ENCODE measurements around the gene EFNB2. TPM values are rescaled to one million over a fixed set of nuclear protein-coding genes. Genes with fewer than 3 reads are reported as not detected.

Gene EFNB2
- total RNA-seq, 1 donor from 2014 or later: 14.6 TPM

- Histone ChIP-seq H3K9me3 (ENCODE audit: control insufficient read depth in 3 of 3, low read length in 3 of 3) (no peaks in the 10 kb centered on the region), H3K36me3 (ENCODE audit: control insufficient read depth in 3 of 3, insufficient read depth in 3 of 3, low read length in 3 of 3) (no peaks in the 10 kb centered on the region), H3K27me3 (ENCODE audit: control insufficient read depth in 3 of 3, insufficient read depth in 3 of 3, low read length in 3 of 3) (no peaks in the 10 kb centered on the region), H3K4me3 (ENCODE audit: low read length in 3 of 3) (no peak overlapping the region), H3K9ac (ENCODE audit: low read depth in 1 of 3, low read length in 3 of 3) (no peak overlapping the region), H3K27ac (ENCODE audit: low read depth, low read length) (no peak overlapping the region), H3K4me1 (ENCODE audit: control insufficient read depth in 3 of 3, insufficient read depth in 3 of 3, low read length in 3 of 3) (peaks cover 4 to 18% (median 12%) of the 10 kb centered on the region in 3 donors)
Observed at GRCh38 chr13:106518512-106518911, 16.9 kb downstream of the EFNB2 start.

GRCh38 chr13:106517109-106517847 lies 18.2 kb downstream of the EFNB2 start:
- peaks cover 4 to 17% (median 4%) of the 10 kb centered on the region in 3 donors for H3K4me1 ChIP-seq (ENCODE audit: control insufficient read depth in 3 of 3, insufficient read depth in 3 of 3, low read length in 3 of 3)
- no peaks in the 10 kb centered on the region for H3K27me3 ChIP-seq (ENCODE audit: control insufficient read depth in 3 of 3, insufficient read depth in 3 of 3, low read length in 3 of 3)
- H3K9me3 ChIP-seq (ENCODE audit: control insufficient read depth in 3 of 3, low read length in 3 of 3): no peaks in the 10 kb centered on the region
- no peak overlapping the region for H3K27ac ChIP-seq (ENCODE audit: low read depth, low read length)
- H3K36me3 ChIP-seq (ENCODE audit: control insufficient read depth in 3 of 3, insufficient read depth in 3 of 3, low read length in 3 of 3): no peaks in the 10 kb centered on the region
- no peak overlapping the region for H3K9ac ChIP-seq (ENCODE audit: low read depth in 1 of 3, low read length in 3 of 3)
- no peak overlapping the region for H3K4me3 ChIP-seq (ENCODE audit: low read length in 3 of 3)

- Histone ChIP-seq H3K9ac (ENCODE audit: low read depth in 1 of 3, low read length in 3 of 3) (no peak overlapping the region), H3K36me3 (ENCODE audit: control insufficient read depth in 3 of 3, insufficient read depth in 3 of 3, low read length in 3 of 3) (no peaks in the 10 kb centered on the region), H3K9me3 (ENCODE audit: control insufficient read depth in 3 of 3, low read length in 3 of 3) (no peaks in the 10 kb centered on the region), H3K4me1 (ENCODE audit: control insufficient read depth in 3 of 3, insufficient read depth in 3 of 3, low read length in 3 of 3) (peaks cover 4 to 10% (median 4%) of the 10 kb centered on the region in 3 donors), H3K4me3 (ENCODE audit: low read length in 3 of 3) (no peak overlapping the region), H3K27ac (ENCODE audit: low read depth, low read length) (no peak overlapping the region), H3K27me3 (ENCODE audit: control insufficient read depth in 3 of 3, insufficient read depth in 3 of 3, low read length in 3 of 3) (no peaks in the 10 kb centered on the region)
Observed at GRCh38 chr13:106515635-106516254, 19.7 kb downstream of the EFNB2 start.

DNA sequence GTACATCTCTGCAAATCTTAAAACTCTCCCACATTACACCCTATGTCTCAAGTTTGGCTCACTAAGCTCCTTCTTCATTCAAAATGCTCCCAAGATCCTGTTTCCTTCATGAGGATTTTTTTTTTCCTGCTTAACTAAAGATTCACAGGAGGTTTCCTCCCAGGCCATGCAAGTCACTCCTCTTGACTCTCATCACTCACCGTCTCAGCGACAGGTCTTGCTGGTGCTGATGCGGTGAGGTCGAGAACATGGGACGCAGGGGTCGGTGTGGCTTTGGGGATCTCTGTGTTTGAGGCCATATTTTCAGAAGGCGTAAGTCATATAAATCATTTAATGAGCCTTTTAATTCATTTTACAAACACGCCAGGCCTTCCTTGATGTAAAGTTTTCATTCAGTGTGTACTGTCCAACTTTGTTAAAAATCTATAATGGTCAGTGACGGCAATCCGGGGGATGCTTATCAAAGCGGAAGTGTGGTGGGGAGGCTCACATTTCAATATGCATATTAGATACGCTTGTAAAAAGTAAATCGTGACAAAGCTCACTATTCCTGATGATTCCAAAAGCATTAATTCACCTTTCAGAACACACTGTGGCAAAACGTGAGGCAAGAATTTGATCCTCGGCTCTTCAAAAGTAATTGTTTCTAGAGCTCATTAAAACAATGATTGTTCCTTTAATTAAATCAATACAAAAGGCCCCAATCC lies 20.4 kb downstream of the EFNB2 start:
- Histone ChIP-seq H3K27me3 (ENCODE audit: control insufficient read depth in 3 of 3, insufficient read depth in 3 of 3, low read length in 3 of 3) (no peaks in the 10 kb centered on the region), H3K36me3 (ENCODE audit: control insufficient read depth in 3 of 3, insufficient read depth in 3 of 3, low read length in 3 of 3) (no peaks in the 10 kb centered on the region), H3K4me1 (ENCODE audit: control insufficient read depth in 3 of 3, insufficient read depth in 3 of 3, low read length in 3 of 3) (peaks cover 0 to 9% (median 2%) of the 10 kb centered on the region in 3 donors), H3K4me3 (ENCODE audit: low read length in 3 of 3) (no peak overlapping the region), H3K27ac (ENCODE audit: low read depth, low read length) (no peak overlapping the region), H3K9me3 (ENCODE audit: control insufficient read depth in 3 of 3, low read length in 3 of 3) (no peaks in the 10 kb centered on the region), H3K9ac (ENCODE audit: low read depth in 1 of 3, low read length in 3 of 3) (no peak overlapping the region)

DNA sequence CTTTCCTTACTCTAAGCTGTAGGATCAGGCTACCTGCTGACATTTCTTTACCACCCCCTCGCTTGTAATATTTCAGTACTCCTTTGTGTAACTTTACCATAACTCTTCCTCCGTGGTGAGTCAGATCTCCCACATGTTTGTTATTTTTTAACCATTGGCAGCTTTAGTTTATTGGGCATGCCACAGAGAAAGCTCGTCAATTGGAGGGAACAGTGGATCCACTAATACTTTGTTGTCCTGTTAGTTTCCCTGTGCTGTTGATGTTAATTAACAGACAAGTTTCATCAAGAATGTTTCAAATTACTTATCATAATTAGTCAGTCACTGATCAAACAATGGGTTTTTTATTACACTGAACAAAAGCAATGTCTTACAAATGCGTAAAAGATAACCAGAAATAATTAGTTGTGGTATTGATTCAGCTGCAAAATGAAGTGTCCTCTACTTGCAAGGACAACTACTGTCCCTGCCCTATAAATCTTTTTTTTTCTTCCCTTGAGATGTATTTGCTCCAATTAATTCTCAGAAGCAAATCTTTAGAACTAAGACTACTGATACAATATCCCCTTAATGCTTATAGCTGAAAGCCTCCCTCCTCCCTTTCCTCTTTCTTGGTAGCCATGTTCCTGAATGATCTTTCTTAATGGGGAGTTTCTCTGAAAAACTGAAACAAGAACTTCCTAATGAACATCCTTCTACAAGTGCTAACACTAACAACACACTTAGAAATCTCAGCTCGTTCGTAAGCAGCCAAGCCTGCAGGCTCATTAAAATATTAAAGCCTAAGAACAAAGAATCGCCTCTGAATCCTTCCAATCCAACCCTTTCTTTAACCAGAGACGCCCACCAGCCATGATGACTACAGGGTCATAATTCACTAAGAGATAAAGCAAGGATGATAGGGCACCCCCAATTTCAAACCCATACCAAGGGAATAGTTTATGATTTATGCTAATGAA lies 22.2 kb downstream of the EFNB2 start:
- Histone ChIP-seq H3K9me3 (ENCODE audit: control insufficient read depth in 3 of 3, low read length in 3 of 3) (no peaks in the 10 kb centered on the region), H3K4me1 (ENCODE audit: control insufficient read depth in 3 of 3, insufficient read depth in 3 of 3, low read length in 3 of 3) (peaks cover 0 to 4% (median 2%) of the 10 kb centered on the region in 3 donors), H3K27me3 (ENCODE audit: control insufficient read depth in 3 of 3, insufficient read depth in 3 of 3, low read length in 3 of 3) (no peaks in the 10 kb centered on the region), H3K4me3 (ENCODE audit: low read length in 3 of 3) (no peak overlapping the region), H3K36me3 (ENCODE audit: control insufficient read depth in 3 of 3, insufficient read depth in 3 of 3, low read length in 3 of 3) (no peaks in the 10 kb centered on the region), H3K27ac (ENCODE audit: low read depth, low read length) (no peak overlapping the region), H3K9ac (ENCODE audit: low read depth in 1 of 3, low read length in 3 of 3) (no peak overlapping the region)

DNA sequence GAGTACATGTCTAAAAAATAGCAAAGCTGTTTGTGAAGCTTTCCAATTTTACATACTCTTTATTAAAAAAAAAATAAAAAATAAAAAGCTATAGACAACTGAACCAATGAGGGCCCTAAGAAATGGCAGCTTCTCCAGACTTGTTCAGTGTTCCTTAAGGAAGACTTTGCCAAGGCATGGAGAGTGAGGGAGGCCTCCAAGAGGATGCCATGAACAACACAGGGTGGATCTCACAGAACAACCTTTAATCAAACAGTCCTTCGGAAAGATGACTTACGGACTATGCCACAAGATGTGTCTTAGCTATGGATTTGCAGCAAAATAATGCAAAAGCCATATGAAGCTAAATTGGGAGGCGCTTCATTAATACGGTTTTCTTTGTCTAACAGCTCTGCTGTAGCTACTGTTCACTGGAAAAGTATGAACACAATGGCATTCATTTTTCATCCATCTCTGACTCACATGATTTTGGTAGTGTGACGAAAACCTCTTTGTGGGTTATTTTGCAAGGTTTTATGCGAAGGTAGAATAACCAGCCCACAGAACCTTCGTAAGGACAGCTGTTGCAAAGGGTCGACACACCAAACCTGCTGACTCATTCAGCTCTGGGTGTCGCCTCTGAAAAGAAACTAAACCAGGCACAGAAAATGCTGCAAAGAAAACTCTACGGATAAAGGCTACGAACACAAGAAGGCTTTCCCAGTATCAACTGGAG lies 27.7 kb downstream of the EFNB2 start:
- peaks cover 6 to 12% (median 7%) of the 10 kb centered on the region in 3 donors for H3K4me1 ChIP-seq (ENCODE audit: control insufficient read depth in 3 of 3, insufficient read depth in 3 of 3, low read length in 3 of 3)
- peak overlapping the region in 2 of 3 donors; percentile 8 to 18 for H3K9ac ChIP-seq (ENCODE audit: low read depth in 1 of 3, low read length in 3 of 3)
- peak overlapping the region; percentile 33 for H3K27ac ChIP-seq (ENCODE audit: low read depth, low read length)
- no peaks in the 10 kb centered on the region for H3K36me3 ChIP-seq (ENCODE audit: control insufficient read depth in 3 of 3, insufficient read depth in 3 of 3, low read length in 3 of 3)
- peak overlapping the region; percentile 15 to 42 (median 33) for H3K4me3 ChIP-seq (ENCODE audit: low read length in 3 of 3)
- H3K9me3 ChIP-seq (ENCODE audit: control insufficient read depth in 3 of 3, low read length in 3 of 3): no peaks in the 10 kb centered on the region
- no peaks in the 10 kb centered on the region for H3K27me3 ChIP-seq (ENCODE audit: control insufficient read depth in 3 of 3, insufficient read depth in 3 of 3, low read length in 3 of 3)

DNA sequence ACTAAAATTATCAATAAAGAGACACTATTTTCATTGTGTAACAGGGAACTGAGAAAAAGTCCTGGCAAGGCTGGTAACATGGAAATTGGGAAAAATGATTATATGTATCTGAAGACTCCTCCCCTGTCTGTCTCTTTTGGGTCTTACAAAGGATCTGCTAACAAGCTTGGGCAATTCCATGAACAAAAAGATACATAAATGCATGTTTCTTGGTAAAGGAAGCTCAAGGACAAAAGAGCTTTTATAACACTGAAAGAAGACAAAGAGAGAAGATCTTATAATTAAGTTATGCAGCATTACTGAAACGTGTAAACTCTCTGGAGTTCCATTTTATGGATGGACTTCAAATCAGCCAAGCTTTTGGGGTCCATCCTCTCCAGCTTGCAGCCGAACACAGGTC lies 29.2 kb downstream of the EFNB2 start:
- Histone ChIP-seq H3K9ac (ENCODE audit: low read depth in 1 of 3, low read length in 3 of 3) (no peak overlapping the region), H3K9me3 (ENCODE audit: control insufficient read depth in 3 of 3, low read length in 3 of 3) (no peaks in the 10 kb centered on the region), H3K27me3 (ENCODE audit: control insufficient read depth in 3 of 3, insufficient read depth in 3 of 3, low read length in 3 of 3) (no peaks in the 10 kb centered on the region), H3K27ac (ENCODE audit: low read depth, low read length) (no peak overlapping the region), H3K4me3 (ENCODE audit: low read length in 3 of 3) (no peak overlapping the region), H3K4me1 (ENCODE audit: control insufficient read depth in 3 of 3, insufficient read depth in 3 of 3, low read length in 3 of 3) (peaks cover 6 to 12% (median 7%) of the 10 kb centered on the region in 3 donors), H3K36me3 (ENCODE audit: control insufficient read depth in 3 of 3, insufficient read depth in 3 of 3, low read length in 3 of 3) (no peaks in the 10 kb centered on the region)

DNA sequence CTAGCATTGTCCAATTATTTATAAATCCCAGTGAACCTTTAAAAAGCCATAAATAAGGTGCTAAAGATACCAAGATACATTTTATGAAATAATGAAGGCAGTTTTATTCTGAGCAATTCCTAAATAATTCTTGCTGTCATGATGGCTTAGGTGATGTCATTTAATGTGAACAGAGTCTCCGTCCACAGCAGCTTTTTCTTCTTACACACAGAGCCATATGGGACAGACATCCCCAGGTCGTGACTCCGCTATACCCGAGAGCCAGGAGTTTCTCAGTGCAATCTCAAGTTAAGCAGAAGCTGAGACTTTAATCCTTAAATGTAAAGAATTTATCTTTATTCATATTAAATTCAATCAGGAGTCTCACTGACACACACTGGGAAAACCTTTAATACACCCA lies 29.7 kb downstream of the EFNB2 start:
- Histone ChIP-seq H3K9ac (ENCODE audit: low read depth in 1 of 3, low read length in 3 of 3) (no peak overlapping the region), H3K4me1 (ENCODE audit: control insufficient read depth in 3 of 3, insufficient read depth in 3 of 3, low read length in 3 of 3) (peaks cover 6 to 12% (median 7%) of the 10 kb centered on the region in 3 donors), H3K36me3 (ENCODE audit: control insufficient read depth in 3 of 3, insufficient read depth in 3 of 3, low read length in 3 of 3) (no peaks in the 10 kb centered on the region), H3K27me3 (ENCODE audit: control insufficient read depth in 3 of 3, insufficient read depth in 3 of 3, low read length in 3 of 3) (no peaks in the 10 kb centered on the region), H3K9me3 (ENCODE audit: control insufficient read depth in 3 of 3, low read length in 3 of 3) (no peaks in the 10 kb centered on the region), H3K27ac (ENCODE audit: low read depth, low read length) (no peak overlapping the region), H3K4me3 (ENCODE audit: low read length in 3 of 3) (no peak overlapping the region)

DNA sequence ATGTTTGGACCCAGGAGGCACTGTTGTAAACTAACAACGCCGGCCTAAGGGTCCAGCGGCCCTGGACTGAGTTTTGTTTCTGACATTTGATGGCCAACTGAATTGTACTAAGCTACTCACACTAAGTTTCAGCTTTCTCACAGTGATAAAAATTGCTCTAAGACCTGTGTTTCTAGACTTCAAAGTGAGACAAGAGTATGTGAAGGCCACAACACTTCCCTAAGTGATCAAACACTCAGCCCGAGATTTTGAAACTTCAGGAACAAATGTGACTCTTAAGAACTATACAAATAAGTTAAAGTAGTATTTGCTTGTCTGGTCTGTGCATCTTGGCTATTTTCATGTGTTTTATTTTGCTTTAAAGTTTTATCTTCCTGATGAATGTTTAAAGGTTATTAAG lies 30.2 kb downstream of the EFNB2 start:
- H3K4me1 ChIP-seq (ENCODE audit: control insufficient read depth in 3 of 3, insufficient read depth in 3 of 3, low read length in 3 of 3): peaks cover 7 to 16% (median 8%) of the 10 kb centered on the region in 3 donors
- no peak overlapping the region for H3K27ac ChIP-seq (ENCODE audit: low read depth, low read length)
- no peak overlapping the region for H3K4me3 ChIP-seq (ENCODE audit: low read length in 3 of 3)
- no peaks in the 10 kb centered on the region for H3K27me3 ChIP-seq (ENCODE audit: control insufficient read depth in 3 of 3, insufficient read depth in 3 of 3, low read length in 3 of 3)
- no peak overlapping the region for H3K9ac ChIP-seq (ENCODE audit: low read depth in 1 of 3, low read length in 3 of 3)
- H3K36me3 ChIP-seq (ENCODE audit: control insufficient read depth in 3 of 3, insufficient read depth in 3 of 3, low read length in 3 of 3): no peaks in the 10 kb centered on the region
- no peaks in the 10 kb centered on the region for H3K9me3 ChIP-seq (ENCODE audit: control insufficient read depth in 3 of 3, low read length in 3 of 3)

Data from skeletal muscle tissue (tissue), 4 donors.